K562 (cell line): Measurements from ENCODE around the gene AK2. TPM values are rescaled to one million over a fixed set of nuclear protein-coding genes. Genes with fewer than 3 reads are reported as not detected.
A peak's percentile ranks its signal among the peaks of the same experiment; 100 is the strongest.

Experiments
- ATF4 ChIP-seq: fragments of 450-650 bp; formaldehyde crosslinking; IDR thresholded peaks from 2 replicates; pipeline ENCODE4 v1.4.0; 2022; ENCODE audit warnings: mild to moderate bottlenecking, moderate library complexity
- HDAC1 ChIP-seq, 2 experiments: fragments of 450-650 bp; IDR thresholded peaks; 2 replicates each; pipeline ENCODE4 v1.6.1; 2016 to 2017; ENCODE audit warnings: inconsistent platforms in 1 of 2, mild to moderate bottlenecking in 1 of 2, moderate library complexity in 1 of 2
- ILK ChIP-seq: fragments of 450-650 bp; IDR thresholded peaks from 2 replicates; pipeline ENCODE4 v1.6.1; 2016; ENCODE audit warnings: missing genetic modification characterization, low read depth, mild to moderate bottlenecking, missing compliant biosample characterization, moderate library complexity, borderline replicate concordance
- KLF1 ChIP-seq: fragments of 450-650 bp; IDR thresholded peaks from 2 replicates; pipeline ENCODE4 v1.6.1; 2016; ENCODE audit warnings: missing genetic modification characterization, missing compliant biosample characterization
- NEUROD1 ChIP-seq: fragments of 150-350 bp; IDR thresholded peaks from 2 replicates; pipeline ENCODE4 v1.6.1; 2014; ENCODE audit warnings: borderline replicate concordance, low read length, low read depth; ENCODE audit not compliant: partially characterized antibody
- NFE2L1 ChIP-seq: fragments of 450-650 bp; IDR thresholded peaks from 2 replicates; pipeline ENCODE4 v1.6.1; 2016; ENCODE audit warnings: missing genetic modification characterization, low read depth, mild to moderate bottlenecking, missing compliant biosample characterization, moderate library complexity, borderline replicate concordance
- TAL1 ChIP-seq: fragments of 450-650 bp; IDR thresholded peaks from 2 replicates; pipeline ENCODE4 v1.6.1; 2016; ENCODE audit warnings: mild to moderate bottlenecking
- VEZF1 ChIP-seq: fragments of 200-800 bp; sonication (Bioruptor generic); IDR thresholded peaks from 2 replicates; pipeline ENCODE4 v1.6.1; 2017; ENCODE audit warnings: missing genetic modification characterization, missing compliant biosample characterization
- ZBTB40 ChIP-seq, 2 experiments: fragments of 450-650 bp in 1 of 2; sonication (generic) in 1 of 2; formaldehyde crosslinking in 1 of 2; IDR thresholded peaks; 2 replicates each; pipeline versions ENCODE4 v1.7.1 to v1.9.0; 2016 to 2022; ENCODE audit warnings: inconsistent platforms in 1 of 2, mild to moderate bottlenecking in 1 of 2, missing genetic modification reagents in 1 of 2
- ZFP36 ChIP-seq: fragments of 150-350 bp; IDR thresholded peaks from 2 replicates; pipeline ENCODE4 v1.6.1; 2018; ENCODE audit warnings: low read length, low read depth; ENCODE audit not compliant: partially characterized antibody
- ZNF197 ChIP-seq: fragments of 200-800 bp; sonication (Bioruptor generic); IDR thresholded peaks from 2 replicates; pipeline ENCODE4 v1.6.1; 2016; ENCODE audit warnings: low read depth, missing genetic modification characterization, missing compliant biosample characterization
- ZNF436 ChIP-seq: fragments of 250-450, 450-650 bp; sonication (Bioruptor Pico); formaldehyde crosslinking; IDR thresholded peaks from 2 replicates; pipeline ENCODE4 v1.7.0; 2020; ENCODE audit warnings: mild to moderate bottlenecking
- ZNF449 ChIP-seq: fragments of 250-450 bp; sonication (Bioruptor Pico); IDR thresholded peaks from 2 replicates; pipeline ENCODE4 v1.8.0; 2022; ENCODE audit warnings: moderate library complexity, mild to moderate bottlenecking, inconsistent platforms
- polyA plus RNA-seq, 8 experiments: library from polyadenylated mRNA; depleted of rRNA in 4 of 8; stranded (reverse) in 5 of 8; unstranded in 3 of 8; fragments of >200 nt; fragmentation: Nextera tagmentation in 2 of 8; fragmentation: Illumina TruSeq in 1 of 8; extraction: Ambion mirVana in 2 of 8; extraction: Trizol in 1 of 8; gene quantifications; 2 replicates each; pipeline versions ENCODE4 v1.2.1 to v1.2.3, GENCODE V29; 2011 to 2014; ENCODE audit warnings: inconsistent platforms in 1 of 8, missing spikeins in 1 of 8
- total RNA-seq, 7 experiments: library from RNA; depleted of rRNA in 6 of 7; stranded (reverse); fragments of >200 nt in 6 of 7; fragmentation: Illumina TruSeq in 2 of 7; extraction: Trizol in 2 of 7; gene quantifications; 2 replicates each; pipeline versions ENCODE4 v1.2.1 to v1.2.3, GENCODE V29; 2011 to 2021; ENCODE audit warnings: low replicate concordance in 1 of 7

Gene AK2
- total and polyA plus RNA-seq, 9 of the 15 experiments (the other 6 are each of a cell fraction or from before 2014, with no cell fraction given) = 105 to 1,050 (median 509) TPM

- TF ChIP-seq VEZF1 (CRISPR knock-in tag) (peak; percentile 74), ZNF436 (CRISPR knock-in tag) (no peak), ZFP36 (no peak), NEUROD1 (peak; percentile 78), ILK (no peak), ZNF449 (CRISPR knock-in tag) (no peak), TAL1 (no peak), HDAC1 (IDR thresholded peaks at IDR 0.05) (no peak), KLF1 (tag) (no peak), ZNF197 (no peak), NFE2L1 (tag) (no peak), ZBTB40 (IDR thresholded peaks at IDR 0.05) (0 out of 2 replicates have a peak, but pooled peaks have one; percentile 26), ZBTB40 (CRISPR knock-in tag; IDR thresholded peaks at IDR 0.05) (no peak), ATF4 (CRISPR knock-in tag) (no peak)
Observed at GRCh38 chr1:33080885-33081553, 44.3 kb upstream of the AK2 start, which contains the start of gene AZIN2 (continued).
